Measurements from ENCODE around the gene SHQ1. TPM values are rescaled to one million over a fixed set of nuclear protein-coding genes. Genes with fewer than 3 reads are reported as not detected.

SHQ1 gene
- total RNA-seq, 1 experiment from 2014 or later = 32.5 TPM

DNA sequence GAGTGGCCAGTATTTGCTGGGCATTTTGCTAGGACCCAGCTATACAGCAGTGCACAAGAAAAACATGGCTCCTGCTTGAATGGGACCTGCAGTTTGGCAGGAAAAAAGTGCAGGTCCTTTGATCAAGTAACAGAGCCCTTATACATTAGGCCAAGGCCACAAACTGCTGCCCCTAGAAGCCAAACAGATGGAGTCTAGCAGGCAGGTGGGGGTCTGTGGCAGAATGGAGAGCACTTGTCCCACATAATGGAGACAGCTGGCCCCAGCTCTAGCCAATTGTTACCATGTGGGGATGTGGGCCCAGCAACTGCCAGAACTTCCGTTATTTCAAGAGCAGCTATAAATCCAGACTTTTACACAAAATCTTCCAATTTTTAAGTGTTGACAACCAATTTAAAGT lies 79.3 kb downstream of the SHQ1 start:
- H3K4me1 ChIP-seq (ENCODE audit: insufficient read depth, low read length) = peaks cover 25% of the 10 kb centered on the region
- no peak overlapping the region for H3K14ac ChIP-seq (ENCODE audit: insufficient read depth, low read length)
- no CpG with 5 or more reads among the region's 1 CpG for WGBS (ENCODE audit: extremely low coverage, insufficient read length, low lambda C conversion rate)
- no peak overlapping the region for H3K9ac ChIP-seq (ENCODE audit: extremely low read depth, insufficient read length, low read length)
- no peak overlapping the region for H3K23ac ChIP-seq (ENCODE audit: insufficient read length, low read depth, low read length)
- H2BK20ac ChIP-seq (ENCODE audit: low read depth, low read length, poor library complexity, severe bottlenecking) = no peak overlapping the region
- no peak overlapping the region for H3K4me3 Mint-ChIP-seq
- no peaks in the 10 kb centered on the region for H3K27me3 ChIP-seq (ENCODE audit: insufficient read depth, low read length)
- DNase-seq = no peak
- H3K18ac ChIP-seq (ENCODE audit: insufficient read length, low read depth, low read length) = no peak overlapping the region
- no peaks in the 10 kb centered on the region for H3K79me1 ChIP-seq (ENCODE audit: insufficient read depth, low read depth, low read length, poor library complexity, severe bottlenecking)
- H3K27ac ChIP-seq (ENCODE audit: insufficient read length, low read depth, low read length) = no peak overlapping the region
- H3K23me2 ChIP-seq (ENCODE audit: insufficient read length, low read depth, low read length, poor library complexity, severe bottlenecking) = no peaks in the 10 kb centered on the region
- no peak overlapping the region for H2AFZ ChIP-seq (ENCODE audit: low read length)
- H3K36me3 Mint-ChIP-seq (ENCODE audit: insufficient read depth in 1 of 3, low read depth in 3 of 3) = no peaks in the 10 kb centered on the region; a peak in 1 of 7 replicates
- H3K79me2 ChIP-seq (ENCODE audit: insufficient read depth, low read length) = no peaks in the 10 kb centered on the region
- no peak overlapping the region for H4K91ac ChIP-seq (ENCODE audit: insufficient read length, low read depth, low read length)
- TF ChIP-seq, protein P1, sequence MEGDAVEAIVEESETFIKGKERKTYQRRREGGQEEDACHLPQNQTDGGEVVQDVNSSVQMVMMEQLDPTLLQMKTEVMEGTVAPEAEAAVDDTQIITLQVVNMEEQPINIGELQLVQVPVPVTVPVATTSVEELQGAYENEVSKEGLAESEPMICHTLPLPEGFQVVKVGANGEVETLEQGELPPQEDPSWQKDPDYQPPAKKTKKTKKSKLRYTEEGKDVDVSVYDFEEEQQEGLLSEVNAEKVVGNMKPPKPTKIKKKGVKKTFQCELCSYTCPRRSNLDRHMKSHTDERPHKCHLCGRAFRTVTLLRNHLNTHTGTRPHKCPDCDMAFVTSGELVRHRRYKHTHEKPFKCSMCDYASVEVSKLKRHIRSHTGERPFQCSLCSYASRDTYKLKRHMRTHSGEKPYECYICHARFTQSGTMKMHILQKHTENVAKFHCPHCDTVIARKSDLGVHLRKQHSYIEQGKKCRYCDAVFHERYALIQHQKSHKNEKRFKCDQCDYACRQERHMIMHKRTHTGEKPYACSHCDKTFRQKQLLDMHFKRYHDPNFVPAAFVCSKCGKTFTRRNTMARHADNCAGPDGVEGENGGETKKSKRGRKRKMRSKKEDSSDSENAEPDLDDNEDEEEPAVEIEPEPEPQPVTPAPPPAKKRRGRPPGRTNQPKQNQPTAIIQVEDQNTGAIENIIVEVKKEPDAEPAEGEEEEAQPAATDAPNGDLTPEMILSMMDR (conservative IDR thresholded peaks at IDR 0.05) = no peak
- peaks cover 54 to 60% of the 10 kb centered on the region in 2 experiments for H3K4me1 Mint-ChIP-seq
- H3K9me3 ChIP-seq (ENCODE audit: control insufficient read depth, low read depth, low read length) = no peaks in the 10 kb centered on the region
- no peak overlapping the region for H3K4me2 ChIP-seq (ENCODE audit: insufficient read depth, insufficient read length, low read length)
- H3K27ac Mint-ChIP-seq = peak overlapping the region; percentile 17 to 97 (median 53); a peak in 4 of 7 replicates
- no peak overlapping the region for H3T11ph ChIP-seq (ENCODE audit: low read length)
- no peaks in the 10 kb centered on the region for H4K20me1 ChIP-seq (ENCODE audit: control insufficient read depth, insufficient read depth, insufficient read length)
- H2BK120ac ChIP-seq (ENCODE audit: low read depth, low read length, poor library complexity, severe bottlenecking) = no peak overlapping the region
- no peak overlapping the region for H4K5ac ChIP-seq (ENCODE audit: insufficient read length, low read depth, low read length)
- no peaks in the 10 kb centered on the region for H3K27me3 Mint-ChIP-seq (ENCODE audit: low read depth)
- H2BK5ac ChIP-seq (ENCODE audit: insufficient read length, low read length) = no peak overlapping the region
- no peak overlapping the region for H2BK12ac ChIP-seq (ENCODE audit: insufficient read length, low read depth, low read length)
- no peak overlapping the region for H2AK5ac ChIP-seq (ENCODE audit: insufficient read length, low read length)
- no peak overlapping the region for H3K56ac ChIP-seq (ENCODE audit: insufficient read length, low read depth, low read length)
- H3K9me3 Mint-ChIP-seq = no peaks in the 10 kb centered on the region
- no peak overlapping the region for H2BK15ac ChIP-seq (ENCODE audit: low read depth, low read length)
- H4K8ac ChIP-seq (replicated peaks; ENCODE audit: insufficient read length, low read depth, low read length) = no peak overlapping the region
- no peak overlapping the region for H3K4ac ChIP-seq (ENCODE audit: low read depth, low read length)
